GM12878 (cell line): ENCODE data around the gene ANAPC16.

Experiments used
- POLR2A ChIP-seq: IDR thresholded peaks from 2 replicates; pipeline ENCODE4 v1.6.1; 2011; ENCODE audit warnings: low read depth, mild to moderate bottlenecking, low read length
- POLR2AphosphoS5 ChIP-seq: IDR thresholded peaks from 2 replicates; pipeline ENCODE4 v1.6.1; 2011; ENCODE audit warnings: mild to moderate bottlenecking, low read length, inconsistent platforms
- RFX5 ChIP-seq: IDR thresholded peaks from 2 replicates; pipeline ENCODE4 v1.6.1; 2011; ENCODE audit warnings: low read depth, low read length, improper control_type of control experiment
- TARDBP ChIP-seq: IDR thresholded peaks from 2 replicates; pipeline ENCODE4 v1.6.1; 2016; ENCODE audit warnings: borderline replicate concordance
- ZBTB40 ChIP-seq: fragments of 450-650 bp; IDR thresholded peaks from 2 replicates; pipeline ENCODE4 v1.6.1; 2016; ENCODE audit warnings: mild to moderate bottlenecking, moderate library complexity, borderline replicate concordance

DNA sequence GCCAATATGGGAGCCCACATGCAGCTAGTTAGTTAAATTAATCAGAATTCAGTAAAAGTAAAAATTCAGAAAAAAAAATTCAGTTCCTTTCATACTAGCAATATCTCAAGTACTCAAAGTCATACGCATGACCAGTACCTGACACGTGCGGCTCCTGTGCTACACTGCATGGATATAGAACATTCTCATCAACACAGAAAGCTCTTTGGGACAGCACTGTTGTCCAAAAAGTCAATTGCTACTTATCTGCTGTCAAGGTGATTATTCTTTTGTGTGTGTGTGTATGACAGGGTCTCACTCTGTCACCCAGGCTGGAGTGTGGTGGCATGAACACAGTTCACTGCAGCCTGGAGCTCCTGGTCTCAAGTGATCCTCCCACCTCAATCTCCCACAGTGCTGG is 14.9 kb upstream of the ANAPC16 start:
- no peak for TF ChIP-seq POLR2A
- TF ChIP-seq TARDBP, result no peak
- no peak for TF ChIP-seq POLR2AphosphoS5
- no peak for TF ChIP-seq RFX5
- no peak for TF ChIP-seq ZBTB40
